Stimulated activated naive CD8-positive, alpha-beta T cell treated with anti-CD3 and anti-CD28 coated beads, Interleukin-15, Interleukin-2, amounts not matched to agents 100 ng/mL and 50 ng/mL, for 24 hours (primary cell): ENCODE data around the gene ALK.

ENCODE experiments used
- H3K27ac Mint-ChIP-seq: one replicate; pipeline ENCODE4 v1.8.0; 2021; ENCODE audit warnings: mild to moderate bottlenecking, mixed read lengths
- H3K27me3 Mint-ChIP-seq: one replicate; pipeline ENCODE4 v1.8.0; 2021; ENCODE audit warnings: mixed read lengths
- H3K36me3 Mint-ChIP-seq: one replicate; pipeline ENCODE4 v1.8.0; 2021; ENCODE audit warnings: low read depth, mixed read lengths
- H3K4me1 Mint-ChIP-seq: one replicate; pipeline ENCODE4 v1.8.0; 2021; ENCODE audit warnings: low read depth, mixed read lengths
- H3K4me3 Mint-ChIP-seq: one replicate; pipeline ENCODE4 v1.8.0; 2021; ENCODE audit warnings: mild to moderate bottlenecking, mixed read lengths
- H3K9me3 Mint-ChIP-seq: one replicate; pipeline ENCODE4 v1.8.0; 2021; ENCODE audit warnings: mixed read lengths

Gene ALK

DNA sequence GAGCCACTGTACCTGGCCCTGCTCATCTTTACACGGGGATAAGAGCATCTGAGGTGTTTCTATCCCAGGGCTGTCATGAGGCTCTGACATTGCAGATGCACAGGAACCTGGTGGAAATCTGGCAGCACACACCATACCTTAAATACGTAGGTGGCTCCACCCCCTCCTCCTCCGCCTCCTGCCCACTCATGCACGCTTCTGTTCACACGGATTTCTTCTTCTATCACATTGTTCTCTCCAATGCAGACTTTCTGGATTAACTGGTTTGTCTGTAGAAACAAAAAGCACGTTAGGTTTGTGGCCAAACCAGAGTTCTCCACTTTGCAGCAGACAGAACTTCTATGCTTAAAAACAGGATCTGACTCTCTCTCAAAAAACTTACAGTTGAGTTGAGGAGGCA lies 688.0 kb downstream of the ALK start:
- H3K27me3 Mint-ChIP-seq: peaks cover 9% of the 10 kb centered on the region
- H3K27ac Mint-ChIP-seq: no peak overlapping the region
- H3K9me3 Mint-ChIP-seq: no peaks in the 10 kb centered on the region
- H3K4me1 Mint-ChIP-seq: no peaks in the 10 kb centered on the region
- H3K4me3 Mint-ChIP-seq: no peak overlapping the region
- H3K36me3 Mint-ChIP-seq: no peaks in the 10 kb centered on the region

DNA sequence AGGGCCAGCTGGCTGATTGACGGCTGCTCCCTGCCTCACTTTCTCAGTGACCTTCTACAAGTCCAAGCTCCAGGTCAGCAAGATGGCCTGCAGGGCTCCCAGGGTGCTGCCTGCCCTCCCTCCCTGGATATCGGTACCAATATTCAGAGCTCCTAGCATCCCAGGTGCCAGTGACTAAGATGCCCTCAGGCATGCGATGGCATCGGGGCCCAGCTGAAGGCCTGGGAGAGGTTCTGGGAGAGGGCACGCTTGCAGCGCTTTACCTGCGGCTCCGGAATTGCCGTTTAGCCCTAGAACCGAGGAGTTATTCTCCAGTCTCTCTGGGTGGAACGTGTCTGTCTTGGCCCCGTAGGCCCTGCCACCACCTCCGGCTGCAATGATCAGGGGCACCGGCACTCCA lies 689.3 kb downstream of the ALK start:
- Mint-ChIP-seq H3K36me3 (no peaks in the 10 kb centered on the region), H3K4me3 (no peak overlapping the region), H3K4me1 (no peaks in the 10 kb centered on the region), H3K9me3 (no peaks in the 10 kb centered on the region), H3K27me3 (peaks cover 7% of the 10 kb centered on the region), H3K27ac (no peak overlapping the region)

DNA sequence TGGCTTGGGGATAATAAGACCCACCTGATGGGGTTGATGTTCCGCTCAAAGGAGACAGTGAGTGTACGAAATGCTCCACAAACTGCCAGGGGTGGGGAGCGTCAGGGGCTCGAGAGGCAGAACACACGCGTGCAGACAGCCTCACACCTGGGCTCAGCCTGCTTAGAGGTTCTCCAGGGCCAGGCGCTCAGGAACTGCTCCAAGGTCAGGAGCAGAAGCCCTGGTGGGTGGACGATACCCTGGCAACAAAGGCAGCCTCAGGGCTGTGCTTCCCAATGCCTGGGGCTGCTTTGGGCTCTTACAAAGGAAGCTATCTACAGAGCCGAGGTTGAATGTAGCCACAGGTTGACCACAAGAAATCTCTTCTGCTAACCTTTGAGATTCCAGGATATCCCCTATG lies 691.7 kb downstream of the ALK start:
- Mint-ChIP-seq H3K4me1 (no peaks in the 10 kb centered on the region), H3K4me3 (no peak overlapping the region), H3K9me3 (no peaks in the 10 kb centered on the region), H3K27ac (no peak overlapping the region), H3K36me3 (no peaks in the 10 kb centered on the region), H3K27me3 (peaks cover 7% of the 10 kb centered on the region)

DNA sequence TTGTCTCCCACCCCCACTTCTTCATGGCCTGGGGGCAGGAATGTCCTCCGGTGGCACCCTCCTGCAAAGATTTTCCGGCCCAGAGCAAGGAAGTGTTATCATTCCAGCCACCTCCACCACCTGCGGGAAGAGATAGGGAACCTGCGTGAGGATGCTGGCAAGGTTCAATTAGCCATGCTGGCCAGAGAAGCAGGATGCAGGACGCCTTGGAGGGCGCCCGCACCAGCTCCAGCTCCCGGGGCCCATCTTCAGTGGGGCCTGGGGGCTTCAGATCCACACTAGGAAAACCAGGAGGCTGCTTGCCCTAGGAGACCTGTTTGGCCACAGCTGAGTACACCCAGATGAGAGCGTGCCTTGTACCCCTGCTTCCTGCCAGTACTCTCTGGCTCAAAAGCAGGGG lies 692.4 kb downstream of the ALK start:
- no peak overlapping the region for H3K4me3 Mint-ChIP-seq
- no peak overlapping the region for H3K27ac Mint-ChIP-seq
- H3K27me3 Mint-ChIP-seq: peaks cover 7% of the 10 kb centered on the region
- H3K4me1 Mint-ChIP-seq: no peaks in the 10 kb centered on the region
- H3K9me3 Mint-ChIP-seq: no peaks in the 10 kb centered on the region
- no peaks in the 10 kb centered on the region for H3K36me3 Mint-ChIP-seq

DNA sequence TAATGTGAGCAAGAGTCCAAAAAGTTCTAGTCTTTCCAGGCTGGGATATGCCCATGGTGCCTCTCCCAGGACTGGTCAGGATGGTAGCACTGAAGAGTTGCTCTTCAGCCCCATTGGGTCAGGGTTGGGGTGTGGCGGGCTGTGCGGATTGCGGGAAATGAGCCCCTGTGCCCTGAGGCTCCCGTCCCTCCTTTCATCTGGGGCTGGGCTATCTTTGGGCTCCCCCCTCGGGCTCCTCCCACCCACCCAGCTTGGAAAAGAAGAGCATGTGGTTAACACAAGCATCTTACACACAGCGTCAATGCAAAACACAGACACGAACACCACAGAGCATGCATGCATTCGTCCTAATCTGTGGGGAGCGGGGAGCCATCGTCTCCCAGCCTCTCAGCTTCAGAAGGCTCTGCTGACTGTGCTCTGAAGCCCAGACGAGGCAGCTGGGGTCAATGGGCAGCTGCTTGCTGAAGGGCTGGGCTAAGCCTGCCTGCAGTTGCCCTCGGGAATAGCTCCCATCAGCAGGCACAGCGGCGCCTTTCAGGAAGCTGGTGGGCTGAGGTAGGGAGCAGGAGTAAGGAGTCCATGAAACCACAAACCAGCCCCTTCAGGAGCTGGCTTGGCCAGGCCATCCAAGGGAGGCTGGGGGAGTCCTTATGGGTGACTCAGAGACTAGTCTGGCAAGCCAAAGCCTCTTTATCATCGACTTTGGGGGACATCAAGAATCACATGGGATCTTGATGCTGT lies 693.3 kb downstream of the ALK start:
- Mint-ChIP-seq H3K36me3 (no peaks in the 10 kb centered on the region), H3K9me3 (no peaks in the 10 kb centered on the region), H3K27me3 (peaks cover 7% of the 10 kb centered on the region), H3K4me1 (no peaks in the 10 kb centered on the region), H3K4me3 (no peak overlapping the region), H3K27ac (no peak overlapping the region)

DNA sequence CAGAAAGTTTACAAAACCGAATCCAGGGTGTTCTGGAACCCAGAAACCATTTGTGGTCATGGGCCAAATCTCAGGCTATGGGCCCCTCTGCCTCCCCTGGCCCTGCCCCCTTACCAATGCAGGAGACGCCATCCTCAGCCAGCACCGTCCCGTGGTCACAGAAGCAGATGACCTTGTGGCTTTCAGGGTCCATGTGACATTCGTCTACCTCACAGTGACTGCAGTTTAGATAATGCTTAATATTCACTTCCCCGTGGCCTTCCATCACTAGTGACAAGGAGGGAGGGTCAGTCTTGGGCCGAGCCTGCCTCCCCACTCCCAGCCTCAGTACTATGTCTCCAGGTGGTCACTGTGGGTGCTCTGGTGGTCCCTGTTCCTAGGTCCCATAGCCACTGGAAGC lies 694.6 kb downstream of the ALK start:
- Mint-ChIP-seq H3K27ac (no peak overlapping the region), H3K27me3 (peaks cover 7% of the 10 kb centered on the region), H3K36me3 (no peaks in the 10 kb centered on the region), H3K9me3 (no peaks in the 10 kb centered on the region), H3K4me1 (no peaks in the 10 kb centered on the region), H3K4me3 (no peak overlapping the region)

DNA sequence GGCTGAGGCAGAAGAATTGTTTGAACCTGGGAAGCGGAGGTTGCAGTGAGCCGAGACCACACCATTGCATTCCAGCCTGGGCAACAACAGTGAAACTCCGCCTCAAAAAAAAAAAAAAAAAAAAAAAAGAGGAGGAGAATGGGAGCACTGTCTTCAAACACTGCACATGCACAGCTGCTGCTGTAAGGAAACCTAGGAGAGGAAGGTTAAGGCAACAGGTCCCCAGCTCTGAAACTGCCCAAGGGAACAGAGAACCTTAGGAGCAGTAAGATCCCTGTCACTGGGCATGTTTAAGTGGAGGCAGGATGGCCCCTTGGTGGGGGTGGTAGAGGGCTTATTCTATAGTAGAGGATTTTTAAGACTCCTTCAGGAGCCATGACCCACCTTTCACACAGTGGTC lies 695.0 kb downstream of the ALK start:
- no peak overlapping the region for H3K27ac Mint-ChIP-seq
- no peaks in the 10 kb centered on the region for H3K36me3 Mint-ChIP-seq
- no peak overlapping the region for H3K4me3 Mint-ChIP-seq
- no peaks in the 10 kb centered on the region for H3K9me3 Mint-ChIP-seq
- no peaks in the 10 kb centered on the region for H3K4me1 Mint-ChIP-seq
- peaks cover 7% of the 10 kb centered on the region for H3K27me3 Mint-ChIP-seq

DNA sequence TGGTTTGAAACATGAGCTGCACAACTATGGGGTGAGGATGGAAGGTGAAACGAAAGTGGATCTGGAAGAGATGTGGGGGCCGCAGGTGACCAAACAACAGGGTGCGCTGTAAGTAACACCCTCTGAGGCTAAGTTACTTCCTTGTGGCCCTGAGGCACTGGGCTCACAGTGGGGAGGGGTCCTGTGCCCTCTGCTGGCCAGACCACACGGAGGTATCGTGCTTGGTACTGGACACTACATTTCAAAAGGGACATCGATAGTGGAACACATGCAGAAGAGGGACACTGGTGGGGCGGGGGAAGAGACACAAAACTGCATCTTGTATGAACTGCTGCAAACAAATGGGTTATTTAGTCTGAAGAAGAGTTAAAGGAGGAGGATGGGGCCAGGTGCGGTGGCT lies 695.6 kb downstream of the ALK start:
- no peak overlapping the region for H3K27ac Mint-ChIP-seq
- H3K4me3 Mint-ChIP-seq: no peak overlapping the region
- no peaks in the 10 kb centered on the region for H3K4me1 Mint-ChIP-seq
- no peaks in the 10 kb centered on the region for H3K9me3 Mint-ChIP-seq
- H3K27me3 Mint-ChIP-seq: peaks cover 7% of the 10 kb centered on the region
- no peaks in the 10 kb centered on the region for H3K36me3 Mint-ChIP-seq

DNA sequence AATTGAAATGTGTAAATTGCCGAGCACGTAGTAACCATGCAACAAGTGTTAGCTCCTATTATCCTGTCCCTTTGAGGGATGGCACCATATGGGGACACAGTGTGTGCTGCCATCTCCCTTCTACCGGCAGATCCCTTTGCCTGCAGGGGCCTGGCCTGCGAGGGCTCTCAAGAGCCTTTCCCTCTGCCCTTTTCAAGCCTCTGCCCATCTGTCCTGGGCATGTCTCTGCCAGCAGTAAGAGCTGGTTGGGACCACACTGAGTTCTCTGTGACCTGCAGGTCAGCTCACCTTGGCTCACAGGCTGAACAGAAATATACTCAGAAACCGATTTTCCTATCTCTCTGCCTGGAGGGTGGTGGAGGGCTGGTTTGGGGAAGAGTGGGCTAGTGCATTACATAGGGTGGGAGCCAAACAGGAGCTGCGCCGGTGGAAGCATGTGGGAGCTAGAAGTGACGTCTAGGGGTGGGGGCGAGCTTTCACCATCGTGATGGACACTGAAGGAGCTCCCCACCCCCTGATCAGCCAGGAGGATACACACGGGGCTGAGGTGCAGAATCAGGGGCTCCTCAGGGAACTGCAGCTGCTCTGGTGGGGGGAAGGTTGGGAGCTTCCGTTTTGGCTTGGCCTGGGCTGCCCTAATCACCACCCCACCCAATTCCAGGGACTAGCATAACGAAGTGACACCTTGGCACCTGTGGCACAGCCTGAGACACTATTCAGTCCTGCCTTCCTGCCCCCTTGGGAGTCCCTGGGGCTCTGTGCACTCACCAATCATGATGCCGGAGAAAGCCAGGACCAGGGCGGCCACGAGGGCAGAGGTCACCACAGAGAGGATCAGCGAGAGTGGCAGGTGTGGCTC lies 696.5 kb downstream of the ALK start:
- Mint-ChIP-seq H3K9me3 (no peaks in the 10 kb centered on the region), H3K36me3 (no peaks in the 10 kb centered on the region), H3K27ac (no peak overlapping the region), H3K27me3 (peaks cover 7% of the 10 kb centered on the region), H3K4me3 (no peak overlapping the region), H3K4me1 (no peaks in the 10 kb centered on the region)

DNA sequence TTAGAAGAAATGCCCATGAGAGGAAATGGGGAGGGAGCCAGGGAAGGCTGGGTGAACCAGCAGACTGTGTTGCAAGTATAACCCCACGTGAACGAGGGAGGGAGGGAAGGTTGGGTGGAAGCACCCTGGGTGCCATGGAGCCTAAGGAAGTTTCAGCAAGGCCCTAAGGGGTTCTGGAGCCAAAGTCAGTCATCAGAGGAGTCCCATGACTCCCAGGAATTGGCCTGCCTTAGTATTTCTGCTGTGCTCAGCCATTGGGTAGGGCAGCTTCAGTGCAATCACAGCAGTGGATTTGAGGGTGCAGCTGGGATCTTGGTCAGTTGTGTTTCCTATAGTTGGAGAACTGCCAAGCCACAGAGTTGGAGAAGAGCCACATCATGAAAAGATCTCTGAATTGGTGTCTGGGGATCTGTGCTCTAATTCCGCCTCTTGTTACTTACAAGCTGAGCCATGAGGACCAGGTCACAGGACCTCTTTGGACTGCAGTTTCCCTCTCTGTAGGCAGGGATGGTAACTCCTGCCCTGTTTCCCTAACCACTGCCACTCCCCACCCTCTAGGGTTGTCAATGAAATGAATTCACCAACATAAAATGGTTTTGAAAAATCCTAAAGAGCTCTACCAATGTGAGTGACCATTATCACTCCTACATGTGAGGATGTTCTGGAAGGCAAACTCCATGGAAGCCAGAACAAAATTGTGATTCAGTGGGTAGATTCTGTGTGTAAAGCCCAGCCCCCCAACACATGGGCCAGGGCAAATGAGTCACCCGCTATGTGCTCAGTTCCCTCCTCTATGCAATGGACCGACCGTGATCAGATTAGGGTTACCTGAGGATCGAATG lies 697.3 kb downstream of the ALK start:
- no peak overlapping the region for H3K4me3 Mint-ChIP-seq
- peaks cover 7% of the 10 kb centered on the region for H3K27me3 Mint-ChIP-seq
- no peak overlapping the region for H3K27ac Mint-ChIP-seq
- no peaks in the 10 kb centered on the region for H3K4me1 Mint-ChIP-seq
- H3K9me3 Mint-ChIP-seq: no peaks in the 10 kb centered on the region
- H3K36me3 Mint-ChIP-seq: no peaks in the 10 kb centered on the region

DNA sequence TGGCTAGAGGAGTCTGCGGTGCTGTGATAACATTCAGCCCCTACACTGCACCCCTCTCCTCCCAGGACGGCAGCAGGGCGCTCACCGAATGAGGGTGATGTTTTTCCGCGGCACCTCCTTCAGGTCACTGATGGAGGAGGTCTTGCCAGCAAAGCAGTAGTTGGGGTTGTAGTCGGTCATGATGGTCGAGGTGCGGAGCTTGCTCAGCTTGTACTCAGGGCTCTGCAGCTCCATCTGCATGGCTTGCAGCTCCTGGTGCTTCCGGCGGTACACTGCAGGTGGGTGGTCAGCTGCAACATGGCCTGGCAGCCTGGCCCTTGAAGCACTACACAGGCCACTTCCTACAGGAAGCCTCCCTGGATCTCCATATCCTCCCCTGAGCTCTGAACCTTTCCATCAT lies 698.1 kb downstream of the ALK start:
- H3K9me3 Mint-ChIP-seq: no peaks in the 10 kb centered on the region
- no peak overlapping the region for H3K27ac Mint-ChIP-seq
- no peaks in the 10 kb centered on the region for H3K36me3 Mint-ChIP-seq
- H3K4me1 Mint-ChIP-seq: no peaks in the 10 kb centered on the region
- H3K27me3 Mint-ChIP-seq: peaks cover 7% of the 10 kb centered on the region
- no peak overlapping the region for H3K4me3 Mint-ChIP-seq

DNA sequence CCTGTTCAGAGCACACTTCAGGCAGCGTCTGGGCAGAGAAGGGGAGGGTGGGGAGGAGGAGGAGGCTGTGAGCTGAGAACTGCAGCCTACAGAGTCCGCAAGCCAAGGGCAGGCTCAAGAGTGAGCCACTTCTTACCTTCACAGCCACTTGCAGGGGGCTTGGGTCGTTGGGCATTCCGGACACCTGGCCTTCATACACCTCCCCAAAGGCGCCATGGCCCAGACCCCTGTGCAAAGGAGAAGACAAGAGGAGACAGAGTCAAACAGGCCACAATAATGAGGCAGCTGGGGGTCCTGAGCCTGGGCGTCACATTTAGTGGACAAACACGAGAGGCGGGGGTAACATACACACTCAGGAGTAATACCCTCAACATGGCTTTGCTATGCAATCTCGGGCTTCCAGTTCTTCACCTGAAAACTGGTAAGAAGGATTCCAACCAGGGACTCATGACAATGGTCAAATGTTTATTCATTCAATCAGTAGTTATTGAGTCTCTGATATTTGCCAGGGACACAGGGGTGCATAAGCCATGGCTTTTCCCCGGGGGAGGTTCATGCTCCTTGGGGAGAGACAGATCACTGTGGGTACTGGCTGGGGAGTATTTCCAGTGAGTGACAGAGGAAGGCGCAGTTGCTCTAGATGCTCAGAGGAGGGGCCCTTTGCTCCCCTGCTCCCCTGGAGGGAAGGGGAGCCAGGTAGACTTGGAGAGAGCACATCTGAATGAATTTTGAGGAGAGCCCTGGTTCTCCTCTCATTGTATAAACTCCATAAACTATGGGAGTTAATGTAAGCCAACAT lies 698.8 kb downstream of the ALK start:
- Mint-ChIP-seq H3K27ac (no peak overlapping the region), H3K4me1 (no peaks in the 10 kb centered on the region), H3K27me3 (peaks cover 7% of the 10 kb centered on the region), H3K36me3 (no peaks in the 10 kb centered on the region), H3K4me3 (no peak overlapping the region), H3K9me3 (no peaks in the 10 kb centered on the region)

DNA sequence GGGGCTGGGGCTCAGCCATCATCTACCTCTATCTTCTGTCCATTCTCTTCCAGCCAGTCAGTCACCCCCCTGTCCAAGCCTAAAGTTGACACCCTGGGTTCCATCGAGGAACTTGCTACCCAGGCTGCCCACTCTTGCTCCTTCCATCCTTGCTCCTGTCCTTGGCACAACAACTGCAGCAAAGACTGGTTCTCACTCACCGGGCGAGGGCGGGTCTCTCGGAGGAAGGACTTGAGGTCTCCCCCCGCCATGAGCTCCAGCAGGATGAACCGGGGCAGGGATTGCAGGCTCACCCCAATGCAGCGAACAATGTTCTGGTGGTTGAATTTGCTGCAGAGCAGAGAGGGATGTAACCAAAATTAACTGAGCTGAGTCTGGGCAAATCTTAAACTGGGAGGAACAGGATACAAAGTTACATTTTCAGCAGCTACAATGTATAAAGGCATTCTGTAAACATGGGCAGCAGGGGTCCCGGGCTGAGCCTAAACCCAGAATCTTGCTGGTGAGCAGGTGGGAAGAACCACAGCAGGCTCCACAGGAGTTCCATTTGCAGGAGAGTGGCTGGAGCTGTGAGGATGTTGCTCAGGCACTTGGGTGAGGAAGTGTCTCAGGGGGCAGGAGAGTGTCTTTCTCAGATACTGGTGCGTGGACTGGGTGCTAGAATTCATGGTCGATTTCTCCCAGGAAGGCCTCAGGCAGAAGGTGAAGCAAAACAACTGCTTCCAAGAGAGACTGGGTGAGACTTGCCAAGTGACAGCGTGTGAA lies 700.7 kb downstream of the ALK start:
- no peaks in the 10 kb centered on the region for H3K9me3 Mint-ChIP-seq
- no peaks in the 10 kb centered on the region for H3K36me3 Mint-ChIP-seq
- no peak overlapping the region for H3K27ac Mint-ChIP-seq
- H3K4me3 Mint-ChIP-seq: no peak overlapping the region
- no peaks in the 10 kb centered on the region for H3K4me1 Mint-ChIP-seq
- H3K27me3 Mint-ChIP-seq: no peaks in the 10 kb centered on the region

DNA sequence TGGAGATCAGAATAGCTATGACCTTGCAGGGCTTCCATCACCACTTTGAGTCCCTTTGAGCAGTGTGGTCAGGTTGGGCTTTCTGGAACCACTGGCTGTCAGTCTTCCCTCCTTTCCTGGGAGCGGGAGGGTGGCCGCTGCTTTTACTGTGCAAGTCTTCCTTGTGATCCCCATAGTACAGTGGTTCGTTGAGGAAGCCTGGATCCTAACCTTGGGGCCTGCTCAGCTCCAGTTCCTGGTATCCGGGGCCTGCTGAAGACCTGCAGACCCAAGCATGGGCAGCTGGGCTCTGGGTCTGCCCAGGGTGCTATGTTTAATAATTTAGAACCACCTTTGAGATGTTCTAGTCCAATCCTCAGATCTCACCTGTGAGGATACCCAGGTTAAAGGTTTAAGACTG lies 702.0 kb downstream of the ALK start:
- Mint-ChIP-seq H3K27ac (no peak overlapping the region), H3K27me3 (no peaks in the 10 kb centered on the region), H3K9me3 (no peaks in the 10 kb centered on the region), H3K36me3 (no peaks in the 10 kb centered on the region), H3K4me3 (no peak overlapping the region), H3K4me1 (no peaks in the 10 kb centered on the region)
